K562 (cell line): ENCODE measurements around the gene DCAF5. TPM values are rescaled to one million over a fixed set of nuclear protein-coding genes. Genes with fewer than 3 reads are reported as not detected.
A peak's percentile ranks its signal among the peaks of the same experiment; 100 is the strongest.

Experiments
- HDAC6 ChIP-seq: IDR thresholded peaks from 2 replicates; pipeline ENCODE4 v1.6.1; 2012; ENCODE audit warnings: low read depth, mild to moderate bottlenecking, control low read depth, inconsistent platforms, low read length, moderate library complexity
- KAT8 ChIP-seq: fragments of 450-650 bp; IDR thresholded peaks from 2 replicates; pipeline ENCODE4 v1.6.1; 2016; ENCODE audit warnings: low read depth, mild to moderate bottlenecking
- MYC ChIP-seq, 2 experiments: fragments of 250-450 bp in 1 of 2; sonication (Bioruptor Pico) in 1 of 2; IDR thresholded peaks; 2 replicates each; pipeline versions ENCODE4 v1.5.1 to v1.6.1; 2012 to 2021; ENCODE audit warnings: low read depth in 2 of 2, borderline replicate concordance in 1 of 2, improper control_type of control experiment in 1 of 2, low read length in 1 of 2, mild to moderate bottlenecking in 1 of 2, moderate library complexity in 1 of 2
- NCOA4 ChIP-seq: fragments of 450-650 bp; IDR thresholded peaks from 2 replicates; pipeline ENCODE4 v1.6.1; 2018; ENCODE audit warnings: mild to moderate bottlenecking; ENCODE audit not compliant: partially characterized antibody
- NFE2 ChIP-seq: IDR thresholded peaks from 2 replicates; pipeline ENCODE4 v1.6.1; 2014; ENCODE audit warnings: antibody characterized with exemption, low read depth
- POLR2A ChIP-seq: fragments of 450-650 bp; conservative IDR thresholded peaks from 2 replicates; pipeline ENCODE4 v1.6.1; 2016
- POU5F1 ChIP-seq: fragments of 150-350 bp; IDR thresholded peaks from 2 replicates; pipeline ENCODE4 v1.6.1; 2014; ENCODE audit warnings: borderline replicate concordance, low read length, low read depth, mild to moderate bottlenecking; ENCODE audit not compliant: partially characterized antibody
- ZBTB7A ChIP-seq: IDR thresholded peaks from 2 replicates; pipeline ENCODE4 v1.6.1; 2011; ENCODE audit warnings: low read depth, mild to moderate bottlenecking, low read length, moderate library complexity, borderline replicate concordance; ENCODE audit not compliant: control insufficient read depth
- ZNF324 ChIP-seq: fragments of 250-450 bp; sonication (Bioruptor Pico); IDR thresholded peaks from 2 replicates; pipeline ENCODE4 v1.4.0; 2020; ENCODE audit warnings: mild to moderate bottlenecking
- polyA plus RNA-seq, 8 experiments: library from polyadenylated mRNA; depleted of rRNA in 4 of 8; stranded (reverse) in 5 of 8; unstranded in 3 of 8; fragments of >200 nt; fragmentation: Nextera tagmentation in 2 of 8; fragmentation: Illumina TruSeq in 1 of 8; extraction: Ambion mirVana in 2 of 8; extraction: Trizol in 1 of 8; gene quantifications; 2 replicates each; pipeline versions ENCODE4 v1.2.1 to v1.2.3, GENCODE V29; 2011 to 2014; ENCODE audit warnings: inconsistent platforms in 1 of 8, missing spikeins in 1 of 8
- total RNA-seq, 7 experiments: library from RNA; depleted of rRNA in 6 of 7; stranded (reverse); fragments of >200 nt in 6 of 7; fragmentation: Illumina TruSeq in 2 of 7; extraction: Trizol in 2 of 7; gene quantifications; 2 replicates each; pipeline versions ENCODE4 v1.2.1 to v1.2.3, GENCODE V29; 2011 to 2021; ENCODE audit warnings: low replicate concordance in 1 of 7
- TF ChIP-seq, protein P1 (sequence below): sonication (generic); formaldehyde crosslinking; IDR thresholded peaks from 2 replicates; pipeline ENCODE4 v1.8.1; 2023; ENCODE audit warnings: missing genetic modification reagents, mild to moderate bottlenecking, borderline replicate concordance
- TF ChIP-seq, protein P2 (sequence below): IDR thresholded peaks from 3 replicates; pipeline ENCODE4 v1.6.1; 2011; ENCODE audit warnings: borderline replicate concordance, mild to moderate bottlenecking, moderate library complexity; ENCODE audit not compliant: insufficient read length; ENCODE audit errors: extremely low read depth
- TF ChIP-seq, protein P3 (sequence below), 3 experiments: fragments of 200-800 bp in 1 of 3; fragments of 250-450 bp in 1 of 3; fragments of 450-650 bp in 1 of 3; sonication (Bioruptor Pico) in 1 of 3; sonication (Bioruptor generic) in 1 of 3; formaldehyde crosslinking in 1 of 3; IDR thresholded peaks; 2 replicates each; pipeline versions ENCODE4 v1.6.1 to v1.8.0; 2016 to 2022; ENCODE audit warnings: mild to moderate bottlenecking in 2 of 3, missing genetic modification characterization in 2 of 3, missing compliant biosample characterization in 1 of 3, moderate library complexity in 1 of 3
- TF ChIP-seq, protein P4 (sequence below): fragments of 450-650 bp; formaldehyde crosslinking; IDR thresholded peaks from 2 replicates; pipeline ENCODE4 v1.4.0; 2020; ENCODE audit warnings: mild to moderate bottlenecking, moderate library complexity

The DCAF5 gene
- total and polyA plus RNA-seq, 9 of the 15 experiments (the other 6 are each of a cell fraction or from before 2014, with no cell fraction given) = 5.6 to 24.1 (median 12.7) TPM

DNA sequence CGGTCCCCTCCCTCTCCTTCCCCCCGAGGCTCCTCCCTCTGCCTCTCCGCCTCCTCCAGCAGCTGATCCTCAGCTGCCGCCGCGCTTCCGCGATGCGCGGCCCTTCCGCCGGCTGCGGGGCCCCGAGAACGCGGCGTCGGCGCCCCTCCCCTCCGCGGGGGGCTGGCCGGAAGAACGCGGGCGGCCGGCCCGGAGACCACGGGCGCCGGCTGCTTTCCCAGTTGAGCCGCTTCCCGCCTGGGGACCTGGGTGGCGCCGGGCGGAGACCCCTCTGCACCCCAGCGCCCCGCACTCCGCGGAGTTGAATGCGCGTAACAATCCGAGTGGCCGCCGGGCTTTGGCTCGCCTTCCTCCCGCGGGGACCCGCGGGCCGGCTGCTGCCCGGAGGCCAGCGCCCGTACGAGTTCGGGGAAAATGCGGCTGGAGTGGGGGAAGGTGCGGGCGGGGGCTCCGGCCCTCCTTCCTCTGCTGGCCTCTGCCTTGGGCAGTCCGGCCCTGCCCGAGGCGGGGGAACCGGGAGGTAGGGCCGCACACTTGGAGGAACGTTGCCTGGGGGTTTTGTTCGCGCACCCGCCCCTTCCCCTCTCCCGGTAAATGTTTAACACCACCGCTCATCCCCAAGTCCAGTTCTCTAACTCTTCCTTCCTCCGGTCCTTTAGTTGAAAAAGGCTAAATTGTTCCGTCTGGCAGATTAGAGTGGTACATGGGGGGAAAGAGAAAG lies 393 bp upstream of the DCAF5 start (continued):
- TF ChIP-seq, protein P1, sequence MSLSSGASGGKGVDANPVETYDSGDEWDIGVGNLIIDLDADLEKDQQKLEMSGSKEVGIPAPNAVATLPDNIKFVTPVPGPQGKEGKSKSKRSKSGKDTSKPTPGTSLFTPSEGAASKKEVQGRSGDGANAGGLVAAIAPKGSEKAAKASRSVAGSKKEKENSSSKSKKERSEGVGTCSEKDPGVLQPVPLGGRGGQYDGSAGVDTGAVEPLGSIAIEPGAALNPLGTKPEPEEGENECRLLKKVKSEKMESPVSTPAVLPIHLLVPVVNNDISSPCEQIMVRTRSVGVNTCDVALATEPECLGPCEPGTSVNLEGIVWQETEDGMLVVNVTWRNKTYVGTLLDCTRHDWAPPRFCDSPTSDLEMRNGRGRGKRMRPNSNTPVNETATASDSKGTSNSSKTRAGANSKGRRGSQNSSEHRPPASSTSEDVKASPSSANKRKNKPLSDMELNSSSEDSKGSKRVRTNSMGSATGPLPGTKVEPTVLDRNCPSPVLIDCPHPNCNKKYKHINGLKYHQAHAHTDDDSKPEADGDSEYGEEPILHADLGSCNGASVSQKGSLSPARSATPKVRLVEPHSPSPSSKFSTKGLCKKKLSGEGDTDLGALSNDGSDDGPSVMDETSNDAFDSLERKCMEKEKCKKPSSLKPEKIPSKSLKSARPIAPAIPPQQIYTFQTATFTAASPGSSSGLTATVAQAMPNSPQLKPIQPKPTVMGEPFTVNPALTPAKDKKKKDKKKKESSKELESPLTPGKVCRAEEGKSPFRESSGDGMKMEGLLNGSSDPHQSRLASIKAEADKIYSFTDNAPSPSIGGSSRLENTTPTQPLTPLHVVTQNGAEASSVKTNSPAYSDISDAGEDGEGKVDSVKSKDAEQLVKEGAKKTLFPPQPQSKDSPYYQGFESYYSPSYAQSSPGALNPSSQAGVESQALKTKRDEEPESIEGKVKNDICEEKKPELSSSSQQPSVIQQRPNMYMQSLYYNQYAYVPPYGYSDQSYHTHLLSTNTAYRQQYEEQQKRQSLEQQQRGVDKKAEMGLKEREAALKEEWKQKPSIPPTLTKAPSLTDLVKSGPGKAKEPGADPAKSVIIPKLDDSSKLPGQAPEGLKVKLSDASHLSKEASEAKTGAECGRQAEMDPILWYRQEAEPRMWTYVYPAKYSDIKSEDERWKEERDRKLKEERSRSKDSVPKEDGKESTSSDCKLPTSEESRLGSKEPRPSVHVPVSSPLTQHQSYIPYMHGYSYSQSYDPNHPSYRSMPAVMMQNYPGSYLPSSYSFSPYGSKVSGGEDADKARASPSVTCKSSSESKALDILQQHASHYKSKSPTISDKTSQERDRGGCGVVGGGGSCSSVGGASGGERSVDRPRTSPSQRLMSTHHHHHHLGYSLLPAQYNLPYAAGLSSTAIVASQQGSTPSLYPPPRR (CRISPR knock-in tag) = no peak
- peak; percentile 74 for TF ChIP-seq ZBTB7A
- no peak for TF ChIP-seq KAT8
- no peak for TF ChIP-seq NCOA4
- no peak for TF ChIP-seq NFE2
- TF ChIP-seq, protein P2, sequence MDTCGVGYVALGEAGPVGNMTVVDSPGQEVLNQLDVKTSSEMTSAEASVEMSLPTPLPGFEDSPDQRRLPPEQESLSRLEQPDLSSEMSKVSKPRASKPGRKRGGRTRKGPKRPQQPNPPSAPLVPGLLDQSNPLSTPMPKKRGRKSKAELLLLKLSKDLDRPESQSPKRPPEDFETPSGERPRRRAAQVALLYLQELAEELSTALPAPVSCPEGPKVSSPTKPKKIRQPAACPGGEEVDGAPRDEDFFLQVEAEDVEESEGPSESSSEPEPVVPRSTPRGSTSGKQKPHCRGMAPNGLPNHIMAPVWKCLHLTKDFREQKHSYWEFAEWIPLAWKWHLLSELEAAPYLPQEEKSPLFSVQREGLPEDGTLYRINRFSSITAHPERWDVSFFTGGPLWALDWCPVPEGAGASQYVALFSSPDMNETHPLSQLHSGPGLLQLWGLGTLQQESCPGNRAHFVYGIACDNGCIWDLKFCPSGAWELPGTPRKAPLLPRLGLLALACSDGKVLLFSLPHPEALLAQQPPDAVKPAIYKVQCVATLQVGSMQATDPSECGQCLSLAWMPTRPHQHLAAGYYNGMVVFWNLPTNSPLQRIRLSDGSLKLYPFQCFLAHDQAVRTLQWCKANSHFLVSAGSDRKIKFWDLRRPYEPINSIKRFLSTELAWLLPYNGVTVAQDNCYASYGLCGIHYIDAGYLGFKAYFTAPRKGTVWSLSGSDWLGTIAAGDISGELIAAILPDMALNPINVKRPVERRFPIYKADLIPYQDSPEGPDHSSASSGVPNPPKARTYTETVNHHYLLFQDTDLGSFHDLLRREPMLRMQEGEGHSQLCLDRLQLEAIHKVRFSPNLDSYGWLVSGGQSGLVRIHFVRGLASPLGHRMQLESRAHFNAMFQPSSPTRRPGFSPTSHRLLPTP = no peak
- no peak for TF ChIP-seq POU5F1
- no peak for TF ChIP-seq ZNF324 (CRISPR knock-in tag)
- TF ChIP-seq HDAC6 = no peak
- TF ChIP-seq POLR2A = peak; percentile 62
- TF ChIP-seq, protein P3, sequence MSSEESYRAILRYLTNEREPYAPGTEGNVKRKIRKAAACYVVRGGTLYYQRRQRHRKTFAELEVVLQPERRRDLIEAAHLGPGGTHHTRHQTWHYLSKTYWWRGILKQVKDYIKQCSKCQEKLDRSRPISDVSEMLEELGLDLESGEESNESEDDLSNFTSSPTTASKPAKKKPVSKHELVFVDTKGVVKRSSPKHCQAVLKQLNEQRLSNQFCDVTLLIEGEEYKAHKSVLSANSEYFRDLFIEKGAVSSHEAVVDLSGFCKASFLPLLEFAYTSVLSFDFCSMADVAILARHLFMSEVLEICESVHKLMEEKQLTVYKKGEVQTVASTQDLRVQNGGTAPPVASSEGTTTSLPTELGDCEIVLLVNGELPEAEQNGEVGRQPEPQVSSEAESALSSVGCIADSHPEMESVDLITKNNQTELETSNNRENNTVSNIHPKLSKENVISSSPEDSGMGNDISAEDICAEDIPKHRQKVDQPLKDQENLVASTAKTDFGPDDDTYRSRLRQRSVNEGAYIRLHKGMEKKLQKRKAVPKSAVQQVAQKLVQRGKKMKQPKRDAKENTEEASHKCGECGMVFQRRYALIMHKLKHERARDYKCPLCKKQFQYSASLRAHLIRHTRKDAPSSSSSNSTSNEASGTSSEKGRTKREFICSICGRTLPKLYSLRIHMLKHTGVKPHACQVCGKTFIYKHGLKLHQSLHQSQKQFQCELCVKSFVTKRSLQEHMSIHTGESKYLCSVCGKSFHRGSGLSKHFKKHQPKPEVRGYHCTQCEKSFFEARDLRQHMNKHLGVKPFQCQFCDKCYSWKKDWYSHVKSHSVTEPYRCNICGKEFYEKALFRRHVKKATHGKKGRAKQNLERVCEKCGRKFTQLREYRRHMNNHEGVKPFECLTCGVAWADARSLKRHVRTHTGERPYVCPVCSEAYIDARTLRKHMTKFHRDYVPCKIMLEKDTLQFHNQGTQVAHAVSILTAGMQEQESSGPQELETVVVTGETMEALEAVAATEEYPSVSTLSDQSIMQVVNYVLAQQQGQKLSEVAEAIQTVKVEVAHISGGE (CRISPR knock-in tag; IDR thresholded peaks at IDR 0.05) = peak in 1 of 3 experiments; percentile 80; a peak in 2 of 6 replicates
- TF ChIP-seq MYC (IDR thresholded peaks at IDR 0.05; ENCODE audit: low read depth, low read length) = peak; percentile 66
- TF ChIP-seq MYC (CRISPR knock-in tag; IDR thresholded peaks at IDR 0.05; ENCODE audit: borderline replicate concordance, low read depth) = no peak
- TF ChIP-seq, protein P4, sequence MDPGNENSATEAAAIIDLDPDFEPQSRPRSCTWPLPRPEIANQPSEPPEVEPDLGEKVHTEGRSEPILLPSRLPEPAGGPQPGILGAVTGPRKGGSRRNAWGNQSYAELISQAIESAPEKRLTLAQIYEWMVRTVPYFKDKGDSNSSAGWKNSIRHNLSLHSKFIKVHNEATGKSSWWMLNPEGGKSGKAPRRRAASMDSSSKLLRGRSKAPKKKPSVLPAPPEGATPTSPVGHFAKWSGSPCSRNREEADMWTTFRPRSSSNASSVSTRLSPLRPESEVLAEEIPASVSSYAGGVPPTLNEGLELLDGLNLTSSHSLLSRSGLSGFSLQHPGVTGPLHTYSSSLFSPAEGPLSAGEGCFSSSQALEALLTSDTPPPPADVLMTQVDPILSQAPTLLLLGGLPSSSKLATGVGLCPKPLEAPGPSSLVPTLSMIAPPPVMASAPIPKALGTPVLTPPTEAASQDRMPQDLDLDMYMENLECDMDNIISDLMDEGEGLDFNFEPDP = no peak
